Bronchial epithelial cell (primary cell): ENCODE measurements around the gene HIRA. TPM values are rescaled to one million over a fixed set of nuclear protein-coding genes. Genes with fewer than 3 reads are reported as not detected.

Source experiments
- DNase-seq: peaks from one replicate; pipeline ENCODE4 v3.0.0-alpha.2; 2010; ENCODE audit warnings: low read depth
- FAIRE-seq: peaks from 2 replicates; lab custom pipeline; 2011; peaks lifted over from hg19 to GRCh38; lab: Jason Lieb, UNC
- H3K27me3 ChIP-seq: 2 replicates; pipeline ENCODE4 v1.5.1; 2011; ENCODE audit warnings: low read length; ENCODE audit not compliant: control insufficient read depth, insufficient read depth
- H3K36me3 ChIP-seq: 2 replicates; pipeline ENCODE4 v1.5.1; 2011; ENCODE audit warnings: low read length; ENCODE audit not compliant: control insufficient read depth, insufficient read depth
- H3K4me3 ChIP-seq: 2 replicates; pipeline ENCODE4 v1.5.1; 2011; ENCODE audit warnings: mild to moderate bottlenecking, low read depth, low read length, control low read depth
- total RNA-seq: library from RNA; depleted of rRNA; stranded (reverse); fragments of >200 nt; gene quantifications from 2 replicates; pipeline ENCODE4 v1.2.1, GENCODE V29; 2014
- TF ChIP-seq, protein P1 (sequence below): IDR thresholded peaks from 2 replicates; pipeline ENCODE4 v1.5.1; 2011; ENCODE audit warnings: mild to moderate bottlenecking, moderate library complexity, low read length, control low read depth, inconsistent platforms; ENCODE audit not compliant: insufficient read depth, severe bottlenecking

Gene HIRA
- total RNA-seq, 1 donor from 2014 or later = 22.4 TPM

DNA sequence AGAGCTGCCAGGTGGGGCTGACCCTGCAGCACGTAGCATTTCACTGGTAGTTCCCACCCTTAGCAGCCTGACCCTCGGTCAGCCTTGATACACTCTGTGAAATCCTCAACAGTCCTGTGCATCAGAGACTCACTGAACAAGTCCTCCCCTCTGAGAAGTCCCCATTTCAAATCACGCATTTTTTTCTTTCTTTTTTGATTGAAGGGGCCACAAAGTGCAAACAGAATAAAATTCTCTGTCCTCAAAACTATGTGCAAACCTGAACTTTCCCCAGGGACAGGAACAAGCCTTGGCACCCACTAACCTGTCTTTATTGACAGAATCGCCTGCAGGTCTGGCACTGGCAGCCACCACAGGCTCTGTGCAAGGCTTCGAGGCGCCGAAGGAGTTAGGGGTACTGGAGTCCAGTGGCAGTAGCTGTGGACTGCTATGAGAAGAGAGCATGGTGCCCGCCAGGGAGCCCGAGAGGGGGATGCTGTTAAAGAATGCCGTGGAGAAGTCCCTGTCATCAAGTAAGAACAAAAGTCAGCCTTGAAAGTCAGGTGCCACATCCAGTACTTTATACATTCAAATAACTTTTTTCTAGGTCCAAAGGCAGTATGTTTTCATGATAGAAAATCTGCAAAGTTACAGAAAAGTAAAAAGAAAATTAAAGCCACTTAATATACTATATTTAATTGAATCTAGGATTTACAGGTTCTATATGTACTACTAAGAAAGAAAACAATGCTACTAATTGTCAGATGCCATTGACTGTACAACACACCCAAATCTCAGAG is 53.8 kb downstream of the HIRA start:
- H3K36me3 ChIP-seq = peaks cover 34% of the 10 kb centered on the region
- no peak for FAIRE-seq
- no peak for DNase-seq
- H3K4me3 ChIP-seq = no peak overlapping the region
- TF ChIP-seq, protein P1, sequence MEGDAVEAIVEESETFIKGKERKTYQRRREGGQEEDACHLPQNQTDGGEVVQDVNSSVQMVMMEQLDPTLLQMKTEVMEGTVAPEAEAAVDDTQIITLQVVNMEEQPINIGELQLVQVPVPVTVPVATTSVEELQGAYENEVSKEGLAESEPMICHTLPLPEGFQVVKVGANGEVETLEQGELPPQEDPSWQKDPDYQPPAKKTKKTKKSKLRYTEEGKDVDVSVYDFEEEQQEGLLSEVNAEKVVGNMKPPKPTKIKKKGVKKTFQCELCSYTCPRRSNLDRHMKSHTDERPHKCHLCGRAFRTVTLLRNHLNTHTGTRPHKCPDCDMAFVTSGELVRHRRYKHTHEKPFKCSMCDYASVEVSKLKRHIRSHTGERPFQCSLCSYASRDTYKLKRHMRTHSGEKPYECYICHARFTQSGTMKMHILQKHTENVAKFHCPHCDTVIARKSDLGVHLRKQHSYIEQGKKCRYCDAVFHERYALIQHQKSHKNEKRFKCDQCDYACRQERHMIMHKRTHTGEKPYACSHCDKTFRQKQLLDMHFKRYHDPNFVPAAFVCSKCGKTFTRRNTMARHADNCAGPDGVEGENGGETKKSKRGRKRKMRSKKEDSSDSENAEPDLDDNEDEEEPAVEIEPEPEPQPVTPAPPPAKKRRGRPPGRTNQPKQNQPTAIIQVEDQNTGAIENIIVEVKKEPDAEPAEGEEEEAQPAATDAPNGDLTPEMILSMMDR = no peak
- H3K27me3 ChIP-seq = no peaks in the 10 kb centered on the region

DNA sequence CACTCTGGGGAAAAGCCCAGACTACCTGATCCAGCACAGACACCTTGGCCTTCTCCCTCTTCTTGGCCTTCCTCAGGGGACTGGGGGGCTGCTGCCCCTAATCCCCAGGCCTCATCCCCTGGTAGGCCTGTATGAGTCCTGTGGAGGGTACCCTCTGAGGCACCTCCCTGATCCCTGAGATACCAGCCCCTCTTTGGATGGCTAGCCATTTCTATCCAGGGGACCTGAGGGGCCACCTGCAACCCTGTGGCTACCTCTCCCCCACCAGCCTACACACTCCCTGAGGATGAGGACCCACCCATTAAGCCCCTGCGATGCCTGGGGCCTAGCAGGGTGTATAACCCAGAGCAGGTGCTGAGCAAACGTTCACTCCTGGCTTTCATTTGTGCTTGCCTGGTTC is 54.6 kb downstream of the HIRA start:
- Histone ChIP-seq H3K36me3 (peaks cover 27% of the 10 kb centered on the region), H3K27me3 (no peaks in the 10 kb centered on the region), H3K4me3 (no peak overlapping the region)
- no peak for FAIRE-seq
- DNase-seq = no peak
- TF ChIP-seq, protein P1 = no peak

DNA sequence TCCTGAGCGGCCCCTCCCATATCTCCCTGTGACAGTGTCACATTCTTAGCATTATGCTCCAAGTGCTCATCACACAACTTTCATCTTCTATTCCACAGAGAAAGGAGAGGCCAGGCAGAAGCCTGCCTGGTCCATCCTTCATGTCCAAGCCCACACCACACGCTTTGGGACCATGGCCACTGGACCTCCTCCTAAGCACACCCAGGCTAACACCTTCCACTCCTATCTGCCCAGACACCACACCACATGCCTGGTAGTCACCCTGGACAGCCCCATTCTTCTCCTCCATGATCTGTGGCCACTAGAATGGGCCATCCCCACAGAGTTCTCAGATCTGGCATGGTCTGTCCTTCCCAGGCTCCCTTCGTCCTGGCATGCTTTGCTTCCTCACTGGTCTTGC is 55.3 kb downstream of the HIRA start:
- FAIRE-seq = peak; percentile 88

DNA sequence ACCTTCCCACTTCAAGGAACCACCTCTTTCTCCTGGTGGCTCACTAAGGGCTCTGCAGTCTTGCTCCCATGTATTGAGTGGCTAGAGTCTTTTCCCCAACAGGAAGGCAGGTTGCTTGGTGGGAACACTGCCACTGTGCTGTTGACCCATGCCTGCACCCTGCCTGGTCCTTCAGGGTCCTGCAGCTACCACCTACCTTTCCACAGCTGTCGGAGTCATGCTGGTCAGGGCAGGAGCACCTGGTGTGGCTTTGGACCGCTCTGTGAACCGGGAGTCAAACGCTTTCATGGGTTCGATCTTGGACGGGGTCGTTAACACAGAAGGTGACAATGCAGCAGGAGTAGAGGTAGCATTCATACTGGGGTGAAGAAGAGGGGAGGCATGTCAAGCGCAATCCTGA is 56.1 kb downstream of the HIRA start:
- TF ChIP-seq, protein P1 = no peak
- FAIRE-seq = peak; percentile 50
- Histone ChIP-seq H3K4me3 (no peak overlapping the region), H3K36me3 (peaks cover 30% of the 10 kb centered on the region), H3K27me3 (no peaks in the 10 kb centered on the region)
- DNase-seq = no peak

More for the DNA sequence above, 55.3 kb downstream of the HIRA start:
- H3K27me3 ChIP-seq = no peaks in the 10 kb centered on the region
- no peak overlapping the region for H3K4me3 ChIP-seq
- TF ChIP-seq, protein P1 = no peak
- peaks cover 27% of the 10 kb centered on the region for H3K36me3 ChIP-seq
- DNase-seq = no peak

DNA sequence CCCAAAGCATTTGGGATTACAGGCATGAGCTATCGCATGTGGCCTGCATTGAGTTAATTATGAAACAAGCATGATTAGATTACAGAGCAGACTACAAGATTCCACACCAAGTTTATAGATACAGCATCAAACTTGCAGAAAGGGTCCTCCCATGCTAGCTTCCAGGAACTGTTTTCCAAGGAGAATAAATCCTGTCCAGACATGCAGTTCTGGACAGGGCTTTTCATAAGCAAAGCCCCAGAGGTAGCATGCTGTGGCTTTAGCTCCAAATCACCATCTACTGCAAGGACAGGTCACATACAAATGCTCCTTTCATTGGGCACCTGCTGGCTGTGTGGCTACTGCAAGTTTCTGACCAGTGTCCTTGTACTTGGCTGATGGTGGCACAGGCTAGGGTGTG is 57.1 kb downstream of the HIRA start:
- FAIRE-seq (no peak), DNase-seq (no peak)
- peaks cover 32% of the 10 kb centered on the region for H3K36me3 ChIP-seq
- no peak overlapping the region for H3K4me3 ChIP-seq
- TF ChIP-seq, protein P1 = no peak
- H3K27me3 ChIP-seq = no peaks in the 10 kb centered on the region

DNA sequence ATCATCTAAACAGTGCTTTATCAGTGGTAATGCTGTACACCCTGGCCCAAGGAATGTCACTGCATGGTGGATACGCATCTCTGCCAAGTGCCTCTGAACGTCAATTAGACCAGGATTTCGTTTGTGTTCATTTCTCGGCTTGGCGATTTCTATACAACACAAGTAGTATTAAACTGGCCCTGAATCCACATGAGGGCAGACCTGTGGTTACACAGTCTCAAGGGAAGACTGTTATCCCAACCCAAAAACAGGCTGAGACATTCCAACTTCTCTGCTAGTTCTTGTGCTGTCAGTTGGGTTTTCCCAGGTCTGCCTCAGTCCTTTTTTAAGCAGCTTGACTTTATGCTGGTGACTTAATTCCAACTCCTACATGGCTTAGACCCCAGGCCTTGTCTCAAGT is 58.1 kb downstream of the HIRA start:
- DNase-seq (no peak), FAIRE-seq (no peak)
- no peaks in the 10 kb centered on the region for H3K27me3 ChIP-seq
- no peak overlapping the region for H3K4me3 ChIP-seq
- H3K36me3 ChIP-seq = peaks cover 39% of the 10 kb centered on the region
- TF ChIP-seq, protein P1 = no peak
